Esophagus muscularis mucosa (tissue), 2 donors: Measurements from ENCODE around the gene DCTD.

Experiments used
- POLR2A ChIP-seq: fragments of 450-650 bp; IDR thresholded peaks from one replicate; pipeline ENCODE4 v1.6.1; 2017; ENCODE audit warnings: antibody characterized with exemption, moderate library complexity, mild to moderate bottlenecking, low read depth
- POLR2AphosphoS5 ChIP-seq, 2 donors: sonication (generic); formaldehyde crosslinking; IDR thresholded peaks; one replicate each; pipeline ENCODE4 v1.6.1; 2017; ENCODE audit warnings: antibody characterized with exemption in 2 of 2

DNA sequence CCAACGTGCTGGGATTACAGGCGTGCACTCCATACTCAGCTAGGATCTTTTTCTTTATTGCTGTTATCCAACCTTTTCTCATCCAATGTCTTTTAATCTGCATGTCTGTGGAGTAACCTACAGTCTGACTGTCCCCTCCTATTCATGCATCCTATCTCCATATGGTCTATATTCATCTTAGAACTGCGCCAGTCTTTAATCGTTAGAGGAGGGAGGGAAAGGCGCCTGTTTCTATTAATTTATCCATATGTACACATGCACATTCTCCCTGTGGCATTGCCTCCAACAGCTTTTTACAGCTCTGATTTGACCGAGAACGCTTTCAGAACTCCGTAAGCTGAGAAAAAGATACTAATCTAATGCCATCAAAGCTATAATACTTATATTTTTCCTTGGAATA, 9.8 kb downstream of the DCTD start:
- no peak for TF ChIP-seq POLR2A
- TF ChIP-seq POLR2AphosphoS5 (IDR thresholded peaks at IDR 0.05): no peak
